Cardiac muscle cell (in vitro differentiated cells and primary cell): ENCODE results near the gene CLBA1. TPM values are rescaled to one million over a fixed set of nuclear protein-coding genes. Genes with fewer than 3 reads are reported as not detected.
"Not testable (repeated sequence)": the region's sequence is repeated elsewhere in the genome, so short reads cannot be mapped to it uniquely, and the experiment has no call there.

Experiments
- DNase-seq, 2 donors: peaks; one replicate each; pipeline versions ENCODE4 v3.0.0 to v3.0.0-alpha.2; 2010 to 2017; ENCODE audit warnings: low read depth in 1 of 2, low spot score in 1 of 2
- H3K27ac ChIP-seq: fragments of 200-600 bp; sonication (generic); 2 replicates; pipeline ENCODE4 v1.5.1; 2016
- H3K27me3 ChIP-seq: fragments of 200-600 bp; sonication (generic); 2 replicates; pipeline ENCODE4 v1.6.0; 2016; ENCODE audit warnings: control low read depth
- H3K36me3 ChIP-seq: fragments of 200-600 bp; sonication (generic); 2 replicates; pipeline ENCODE4 v1.5.1; 2016; ENCODE audit warnings: control low read depth
- H3K4me1 ChIP-seq: fragments of 200-600 bp; sonication (generic); 2 replicates; pipeline ENCODE4 v1.8.1; 2017; ENCODE audit warnings: low read depth, mild to moderate bottlenecking, mixed run types
- H3K4me3 ChIP-seq: fragments of 200-600 bp; sonication (generic); 2 replicates; pipeline ENCODE4 v1.5.1; 2016; ENCODE audit warnings: mild to moderate bottlenecking
- H3K9me3 ChIP-seq: fragments of 200-600 bp; sonication (generic); 2 replicates; pipeline ENCODE4 v1.5.1; 2017; ENCODE audit warnings: low read depth, mild to moderate bottlenecking, control low read depth
- polyA plus RNA-seq: library from polyadenylated mRNA; unstranded; fragments of >200 nt; fragmentation: Nextera tagmentation; extraction: Ambion mirVana; gene quantifications from 2 replicates; pipeline ENCODE4 v1.2.1, GENCODE V29; 2016
- total RNA-seq: library from RNA; depleted of rRNA; stranded (reverse); fragments of >200 nt; gene quantifications from 2 replicates; pipeline ENCODE4 v1.2.3, GENCODE V29; 2016
- TF ChIP-seq, protein P1 (sequence below): IDR thresholded peaks from 2 replicates; pipeline ENCODE4 v1.5.1; 2012; ENCODE audit warnings: low read depth, mild to moderate bottlenecking, low read length

The CLBA1 gene
- total and polyA plus RNA-seq, 2 experiments from 2014 or later: 15.5 to 20.4 TPM

DNA sequence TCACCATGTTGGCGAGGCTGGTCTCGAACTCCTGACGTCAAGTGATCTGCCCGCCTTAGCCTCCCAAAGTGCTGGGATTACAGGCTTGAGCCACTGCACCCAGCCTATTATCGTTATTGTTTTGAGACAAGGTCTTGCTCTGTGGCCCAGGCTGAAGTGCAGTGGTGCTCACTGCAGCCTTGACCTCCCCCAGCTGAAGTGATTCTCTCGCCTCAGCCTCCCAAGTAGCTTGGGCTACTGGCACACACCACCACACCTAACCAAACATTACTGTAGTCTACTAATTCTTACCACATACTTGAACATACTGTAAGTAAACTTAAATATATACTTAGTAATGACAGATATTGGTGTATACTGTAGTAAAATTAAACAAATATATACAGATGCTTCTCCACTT, 39.8 kb downstream of the CLBA1 start:
- no peaks in the 10 kb centered on the region for H3K4me1 ChIP-seq
- no peak overlapping the region for H3K27ac ChIP-seq
- TF ChIP-seq, protein P1, sequence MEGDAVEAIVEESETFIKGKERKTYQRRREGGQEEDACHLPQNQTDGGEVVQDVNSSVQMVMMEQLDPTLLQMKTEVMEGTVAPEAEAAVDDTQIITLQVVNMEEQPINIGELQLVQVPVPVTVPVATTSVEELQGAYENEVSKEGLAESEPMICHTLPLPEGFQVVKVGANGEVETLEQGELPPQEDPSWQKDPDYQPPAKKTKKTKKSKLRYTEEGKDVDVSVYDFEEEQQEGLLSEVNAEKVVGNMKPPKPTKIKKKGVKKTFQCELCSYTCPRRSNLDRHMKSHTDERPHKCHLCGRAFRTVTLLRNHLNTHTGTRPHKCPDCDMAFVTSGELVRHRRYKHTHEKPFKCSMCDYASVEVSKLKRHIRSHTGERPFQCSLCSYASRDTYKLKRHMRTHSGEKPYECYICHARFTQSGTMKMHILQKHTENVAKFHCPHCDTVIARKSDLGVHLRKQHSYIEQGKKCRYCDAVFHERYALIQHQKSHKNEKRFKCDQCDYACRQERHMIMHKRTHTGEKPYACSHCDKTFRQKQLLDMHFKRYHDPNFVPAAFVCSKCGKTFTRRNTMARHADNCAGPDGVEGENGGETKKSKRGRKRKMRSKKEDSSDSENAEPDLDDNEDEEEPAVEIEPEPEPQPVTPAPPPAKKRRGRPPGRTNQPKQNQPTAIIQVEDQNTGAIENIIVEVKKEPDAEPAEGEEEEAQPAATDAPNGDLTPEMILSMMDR: no peak
- H3K9me3 ChIP-seq: no peaks in the 10 kb centered on the region
- no peak overlapping the region for H3K4me3 ChIP-seq
- H3K36me3 ChIP-seq: no peaks in the 10 kb centered on the region
- H3K27me3 ChIP-seq: no peaks in the 10 kb centered on the region
- DNase-seq: no peak

DNA sequence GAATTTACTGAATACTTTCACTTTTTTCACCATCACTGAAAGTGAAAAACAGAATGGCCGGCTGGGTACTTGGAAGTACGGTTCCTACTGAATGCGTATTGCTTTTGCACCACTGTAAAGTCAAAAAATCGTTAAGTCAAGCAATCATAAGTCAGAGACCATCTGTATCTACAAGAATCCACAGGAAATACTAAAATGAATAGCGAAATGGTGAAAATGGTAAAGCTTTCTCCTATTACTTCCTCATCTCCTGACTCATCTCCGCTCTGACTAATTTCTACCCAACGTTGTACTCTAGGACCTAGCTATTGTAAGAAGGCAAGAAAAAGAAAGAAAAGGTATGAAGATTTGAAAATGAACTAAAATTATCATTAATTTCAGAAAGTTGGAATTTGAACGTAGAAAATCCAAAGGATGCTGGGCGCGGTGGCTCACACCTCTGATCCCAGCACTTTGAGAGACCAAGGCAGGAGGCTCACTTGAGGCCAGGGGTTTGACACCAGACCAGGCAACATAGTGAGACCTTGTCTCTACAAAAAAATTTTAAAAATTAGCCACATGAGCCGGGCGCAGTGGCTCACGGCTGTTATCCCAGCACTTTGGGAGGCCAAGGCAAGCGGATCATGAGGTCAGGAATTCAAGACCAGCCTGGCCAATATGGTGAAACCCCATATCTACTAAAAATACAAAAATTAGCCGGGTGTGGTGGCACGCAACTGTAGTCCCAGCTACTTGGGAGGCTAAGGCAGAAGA, 40.6 kb downstream of the CLBA1 start:
- TF ChIP-seq, protein P1: no peak
- no peaks in the 10 kb centered on the region for H3K9me3 ChIP-seq
- peaks cover 3% of the 10 kb centered on the region for H3K27me3 ChIP-seq
- DNase-seq: no peak
- H3K36me3 ChIP-seq: no peaks in the 10 kb centered on the region
- H3K4me1 ChIP-seq: peaks cover 2% of the 10 kb centered on the region
- no peak overlapping the region for H3K27ac ChIP-seq
- H3K4me3 ChIP-seq: no peak overlapping the region

DNA sequence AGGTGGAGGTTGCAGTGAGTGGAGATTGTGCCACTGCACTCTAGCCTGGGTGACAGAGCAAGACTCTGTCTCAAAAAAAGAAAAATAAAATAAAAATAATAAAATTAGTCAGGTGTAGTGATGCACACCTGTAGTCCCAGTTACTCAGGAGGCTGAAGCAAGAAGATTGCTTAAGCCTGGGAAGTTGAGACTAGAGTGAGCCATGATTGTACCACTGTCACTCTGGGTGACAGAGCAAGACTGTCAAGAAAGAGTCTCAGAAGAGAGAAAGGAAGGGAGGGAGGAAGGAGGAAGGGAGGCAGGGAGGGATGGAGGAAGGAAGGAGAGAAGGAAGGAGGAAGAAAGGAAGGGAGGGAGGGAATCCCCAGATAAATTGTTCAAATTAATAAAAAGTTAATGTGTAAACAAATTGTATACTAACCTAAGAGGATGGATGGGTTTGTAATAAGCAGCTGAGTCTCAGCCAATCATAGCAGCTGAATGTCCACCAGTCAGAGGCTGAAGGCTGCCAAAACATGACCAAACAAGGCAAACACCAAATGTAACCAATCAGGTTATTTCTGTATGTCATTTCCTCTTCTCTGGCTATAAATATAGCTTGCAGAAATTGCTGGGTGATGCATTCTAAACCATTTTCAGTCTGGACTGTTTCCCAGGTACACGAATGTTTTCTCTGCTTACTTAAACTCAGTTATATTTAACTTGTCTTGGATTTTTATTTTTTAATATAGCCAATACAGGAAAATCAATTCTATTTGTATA, 41.4 kb downstream of the CLBA1 start:
- TF ChIP-seq, protein P1: no peak
- H3K36me3 ChIP-seq: no peaks in the 10 kb centered on the region
- H3K27me3 ChIP-seq: peaks cover 3% of the 10 kb centered on the region
- H3K9me3 ChIP-seq: no peaks in the 10 kb centered on the region
- H3K27ac ChIP-seq: no peak overlapping the region
- DNase-seq: no peak
- peaks cover 5% of the 10 kb centered on the region for H3K4me1 ChIP-seq
- no peak overlapping the region for H3K4me3 ChIP-seq

DNA sequence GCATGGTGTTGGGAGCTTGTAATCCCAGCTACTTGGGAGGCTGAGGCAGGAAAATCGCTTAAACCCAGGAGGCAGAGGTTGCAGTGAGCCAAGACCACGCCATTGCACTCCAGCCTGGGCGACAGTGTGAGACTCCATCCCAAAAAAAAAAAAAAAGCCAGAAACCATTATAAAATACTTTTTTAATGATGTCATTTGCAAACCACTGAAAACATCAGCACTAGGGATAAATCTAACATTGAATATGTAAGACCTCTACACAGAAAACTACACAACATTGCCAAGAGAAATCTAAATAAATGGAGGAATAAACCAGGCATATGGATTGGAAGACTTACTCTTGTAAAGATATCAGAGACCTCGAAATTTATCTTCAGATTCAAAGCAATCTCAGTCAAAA, 42.1 kb downstream of the CLBA1 start:
- not testable (repeated sequence) for H3K9me3 ChIP-seq, H3K27ac ChIP-seq, H3K36me3 ChIP-seq, H3K4me1 ChIP-seq, H3K4me3 ChIP-seq, DNase-seq, H3K27me3 ChIP-seq

DNA sequence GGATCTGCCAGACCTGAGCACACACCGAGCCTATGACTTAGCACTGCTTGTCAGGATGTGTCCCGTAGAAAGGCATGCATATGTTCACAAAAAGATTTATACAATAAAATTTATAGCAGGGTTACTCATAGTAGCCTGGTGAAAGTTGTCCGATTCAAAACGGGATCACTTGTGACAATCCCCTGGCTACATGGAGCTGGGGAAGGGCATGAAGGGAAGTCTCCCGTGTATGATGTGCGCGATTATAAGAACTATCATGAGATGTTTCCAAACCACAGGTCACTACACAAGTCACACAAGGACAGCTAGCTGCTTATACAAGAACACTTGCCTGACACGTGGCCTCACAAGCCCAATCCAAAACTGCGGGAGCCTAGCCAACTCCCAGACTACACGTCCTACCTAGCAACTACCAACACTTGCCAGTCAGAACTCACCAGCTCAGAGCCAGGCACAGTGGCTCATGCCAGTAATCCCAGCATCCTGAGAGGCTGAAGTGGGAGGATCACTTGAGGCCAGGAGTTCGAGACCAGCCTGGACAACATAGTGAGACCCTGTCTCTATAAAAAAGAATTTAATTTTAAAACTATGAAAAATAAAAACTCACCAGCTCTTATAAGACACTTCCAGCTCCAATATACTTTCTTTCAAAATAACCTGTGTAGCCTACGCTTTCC, 42.8 kb downstream of the CLBA1 start:
- no peaks in the 10 kb centered on the region for H3K9me3 ChIP-seq
- H3K36me3 ChIP-seq: no peaks in the 10 kb centered on the region
- H3K4me3 ChIP-seq: no peak overlapping the region
- H3K27ac ChIP-seq: no peak overlapping the region
- peaks cover 5% of the 10 kb centered on the region for H3K4me1 ChIP-seq
- H3K27me3 ChIP-seq: peaks cover 13% of the 10 kb centered on the region
- TF ChIP-seq, protein P1: no peak
- DNase-seq: no peak
